Measurements from ENCODE around the gene PLPPR2. TPM values are rescaled to one million over a fixed set of nuclear protein-coding genes. Genes with fewer than 3 reads are reported as not detected.
"Not testable (repeated sequence)": the region's sequence is repeated elsewhere in the genome, so short reads cannot be mapped to it uniquely, and the experiment has no call there.

PLPPR2 gene
- total RNA-seq, 1 donor from 2014 or later: 61.4 TPM

DNA sequence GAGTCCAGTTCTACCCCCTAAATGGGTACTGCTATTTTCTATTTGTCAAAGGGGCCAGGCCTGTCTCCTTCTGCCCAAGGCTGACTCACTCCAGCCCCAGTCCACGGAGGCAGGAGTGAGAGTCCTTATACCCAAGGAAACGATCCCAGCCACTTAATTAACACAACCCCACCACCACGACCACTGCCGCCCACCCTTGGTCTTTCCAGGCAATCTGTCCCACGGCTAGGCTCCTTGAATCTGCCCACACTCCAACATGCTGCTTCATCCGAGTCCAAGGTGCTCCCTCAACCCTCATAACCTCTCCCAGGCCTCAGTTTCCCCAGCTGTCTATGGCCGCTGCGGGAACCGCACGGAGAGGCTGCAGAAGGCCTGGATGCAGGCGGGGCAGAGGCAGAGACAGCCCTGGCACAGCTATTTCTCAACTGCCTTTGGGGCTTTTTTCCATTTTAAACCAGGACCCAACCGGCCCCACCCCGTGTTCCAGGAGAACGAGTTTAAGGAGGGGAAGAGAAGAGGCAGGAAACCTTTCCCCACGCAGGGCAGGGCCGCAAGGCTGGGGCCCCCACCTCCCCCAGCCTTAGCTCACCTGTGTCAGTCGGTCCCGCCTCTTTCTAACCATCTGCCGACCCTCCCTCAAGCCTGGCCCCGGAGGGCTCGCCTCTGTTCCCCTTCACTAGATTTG is 16.5 kb upstream of the PLPPR2 start:
- H3K27ac ChIP-seq: peak overlapping the region; percentile 70 to 82
- no peaks in the 10 kb centered on the region for H3K27me3 ChIP-seq

GRCh38 chr19:11339254-11340098 is 15.8 kb upstream of the PLPPR2 start, which contains the start of gene RAB3D:
Gene RAB3D, minus strand, starts transcription at chr19:11339657. Its CDS starts 2,258 bp downstream, at chr19:11337399.
- DNase-seq (ENCODE audit: low spot score in 2 of 2): peak; percentile 64 to 94
- Histone ChIP-seq H3K27me3 (no peaks in the 10 kb centered on the region), H3K4me1 (peaks cover 6 to 17% of the 10 kb centered on the region in 2 donors), H3K36me3 (peaks cover 24% of the 10 kb centered on the region in 2 donors), H3K9me3 (no peaks in the 10 kb centered on the region), H3K27ac (peak within 1 kb of the TSS; percentile 70 to 82), H3K4me3 (peak within 1 kb of the TSS; percentile 71 to 90)
- TF ChIP-seq CTCF (IDR thresholded peaks at IDR 0.05): no peak
- intact Hi-C loops (cut with DNase I): loop anchor here (1.0 kb wide), 1 partner anchor 45 kb away; no protein-coding TSS in a partner anchor

More for the DNA sequence above, 16.5 kb upstream of the PLPPR2 start:
- TF ChIP-seq CTCF (IDR thresholded peaks at IDR 0.05): no peak
- Histone ChIP-seq H3K36me3 (peaks cover 31 to 32% of the 10 kb centered on the region in 2 donors), H3K9me3 (no peaks in the 10 kb centered on the region), H3K4me3 (peak overlapping the region; percentile 71 to 90), H3K4me1 (peaks cover 6 to 11% of the 10 kb centered on the region in 2 donors)
- intact Hi-C loops (cut with DNase I): loop anchor here (1.0 kb wide), 1 partner anchor 44 kb away; no protein-coding TSS in a partner anchor
- DNase-seq (ENCODE audit: low spot score in 2 of 2): no peak

GRCh38 chr19:11340099-11340467 is 15.1 kb upstream of the PLPPR2 start:
- H3K9me3 ChIP-seq; DNase-seq (ENCODE audit: low spot score in 2 of 2); intact Hi-C loops (cut with DNase I); H3K27me3 ChIP-seq: not testable (repeated sequence)
- Histone ChIP-seq H3K4me3 (peak overlapping the region; percentile 71 to 90), H3K27ac (peak overlapping the region in 1 of 2 donors; percentile 49), H3K36me3 (peaks cover 18% of the 10 kb centered on the region in 2 donors), H3K4me1 (peaks cover 8 to 23% of the 10 kb centered on the region in 2 donors)

GRCh38 chr19:11342429-11342828 is 12.8 kb upstream of the PLPPR2 start:
- Histone ChIP-seq H3K27ac (no peak overlapping the region), H3K4me1 (peaks cover 16 to 27% of the 10 kb centered on the region in 2 donors), H3K4me3 (no peak overlapping the region), H3K36me3 (peaks cover 0 to 2% of the 10 kb centered on the region in 2 donors), H3K9me3 (no peaks in the 10 kb centered on the region), H3K27me3 (no peaks in the 10 kb centered on the region)
- TF ChIP-seq CTCF (IDR thresholded peaks at IDR 0.05): no peak
- intact Hi-C loops (cut with DNase I): no loop called here
- DNase-seq (ENCODE audit: low spot score in 2 of 2): no peak

GRCh38 chr19:11345122-11345803 is 10.0 kb upstream of the PLPPR2 start:
- DNase-seq (ENCODE audit: low spot score in 2 of 2): no peak
- no peaks in the 10 kb centered on the region for H3K9me3 ChIP-seq
- H3K27ac ChIP-seq: peak overlapping the region; percentile 79 to 94
- peaks cover 11 to 17% of the 10 kb centered on the region in 2 donors for H3K4me1 ChIP-seq
- no peaks in the 10 kb centered on the region for H3K27me3 ChIP-seq
- intact Hi-C loops (cut with DNase I): no loop called here
- peaks cover 0 to 2% of the 10 kb centered on the region in 2 donors for H3K36me3 ChIP-seq
- H3K4me3 ChIP-seq: peak overlapping the region; percentile 65 to 92
- no peak for TF ChIP-seq CTCF (IDR thresholded peaks at IDR 0.05)

Data from ascending aorta (tissue), 2 donors.